Pancreas (tissue), 10 donors: ENCODE data around the gene PEPD. TPM values are rescaled to one million over a fixed set of nuclear protein-coding genes. Genes with fewer than 3 reads are reported as not detected.
"Not testable (repeated sequence)": the region's sequence is repeated elsewhere in the genome, so short reads cannot be mapped to it uniquely, and the experiment has no call there.

Experiments
- ATAC-seq, 4 donors: fragments of 200-7000 bp; cut with Tn5 transposase; one replicate each; pipeline versions ENCODE4 v1.8.0 to v1.9.1; 2020; ENCODE audit warnings: mild to moderate bottlenecking in 4 of 4, moderate library complexity in 4 of 4
- DNase-seq, 6 donors: peaks; one replicate each; pipeline ENCODE4 v3.0.0-alpha.2; 2020
- FAIRE-seq: peaks from 2 replicates; lab custom pipeline; 2012; peaks lifted over from hg19 to GRCh38; lab: Jason Lieb, UNC
- H3K27ac ChIP-seq, 4 donors: fragments of 200-600 bp; sonication (generic); 1 replicate in 3 of 4; 2 replicates in 1 of 4; pipeline versions ENCODE4 v1.5.0 to v1.8.0; 2020
- H3K27me3 ChIP-seq, 4 donors: fragments of 200-600 bp; one replicate each; pipeline ENCODE4 v1.8.0; 2021
- H3K36me3 ChIP-seq, 3 donors: fragments of 200-600 bp; sonication (generic) in 1 of 3; one replicate each; pipeline versions ENCODE4 v1.5.0 to v1.8.0; 2020 to 2021
- H3K4me1 ChIP-seq, 3 donors: fragments of 200-600 bp; one replicate each; pipeline ENCODE4 v1.8.0; 2021
- H3K4me3 ChIP-seq, 4 donors: fragments of 200-600 bp; sonication (generic) in 2 of 4; one replicate each; pipeline versions ENCODE4 v1.5.0 to v1.8.0; 2020 to 2021
- H3K9me3 ChIP-seq, 4 donors: fragments of 200-600 bp; one replicate each; pipeline ENCODE4 v1.8.0; 2021
- WGBS, 2 donors: extraction: QIAGEN DNeasy Blood & Tissue Kit; methylation state at CpG; one replicate each; pipeline ENCODE4 v1.1.7; 2013; 5-methylcytosine and 5-hydroxymethylcytosine counted together
- intact Hi-C, 3 donors: fragments of 100-400 bp; cut with DNase I; formaldehyde crosslinking; loops; one replicate each; pipeline versions ENCODE4 v1.11.1 to v1.14.2; 2022
- polyA plus RNA-seq, 2 donors: library from polyadenylated mRNA; stranded (reverse); fragments of 200-250 nt; gene quantifications; one replicate each; pipeline ENCODE4 v1.2.3, GENCODE V29; 2013
- total RNA-seq, 6 donors: library from RNA; stranded (reverse); fragmentation: NEBNext Ultra II Directional in 4 of 6; extraction: Animal tissue kit (Norgen Biotek cat#: 25700) in 4 of 6; gene quantifications; one replicate each; pipeline versions ENCODE4 v1.2.1 to v1.2.4, GENCODE V29; 2021 to 2023
- TF ChIP-seq, protein P1 (sequence below), 4 donors: fragments of 200-600 bp; sonication (generic) in 3 of 4; IDR thresholded peaks; one replicate each; pipeline versions ENCODE4 v1.5.0 to v1.8.0; 2021; ENCODE audit warnings: antibody characterized with exemption in 4 of 4
- donor health status: healthy with polysubstance abuse.
- donor health status: DM: no; HTN: no; CAD: no; lungs with moderate emphysema.
- donor health status: DM: no; HTN: no; CAD: no.
- donor health status: control.
- donor health status: control.
- donor health status: Bipolar disorder and iron deficiency.
- donor health status: DM: yes; HTN: yes; CAD: no.
- donor health status: DM: no; HTN: no; CAD: no.
- donor health status: DM: no; HTN: no; CAD: no.
- donor health status: DM: yes; HTN: yes; CAD: no.

Gene PEPD
- total and polyA plus RNA-seq, 8 donors = 13.7 to 36.1 (median 22.5) TPM

DNA sequence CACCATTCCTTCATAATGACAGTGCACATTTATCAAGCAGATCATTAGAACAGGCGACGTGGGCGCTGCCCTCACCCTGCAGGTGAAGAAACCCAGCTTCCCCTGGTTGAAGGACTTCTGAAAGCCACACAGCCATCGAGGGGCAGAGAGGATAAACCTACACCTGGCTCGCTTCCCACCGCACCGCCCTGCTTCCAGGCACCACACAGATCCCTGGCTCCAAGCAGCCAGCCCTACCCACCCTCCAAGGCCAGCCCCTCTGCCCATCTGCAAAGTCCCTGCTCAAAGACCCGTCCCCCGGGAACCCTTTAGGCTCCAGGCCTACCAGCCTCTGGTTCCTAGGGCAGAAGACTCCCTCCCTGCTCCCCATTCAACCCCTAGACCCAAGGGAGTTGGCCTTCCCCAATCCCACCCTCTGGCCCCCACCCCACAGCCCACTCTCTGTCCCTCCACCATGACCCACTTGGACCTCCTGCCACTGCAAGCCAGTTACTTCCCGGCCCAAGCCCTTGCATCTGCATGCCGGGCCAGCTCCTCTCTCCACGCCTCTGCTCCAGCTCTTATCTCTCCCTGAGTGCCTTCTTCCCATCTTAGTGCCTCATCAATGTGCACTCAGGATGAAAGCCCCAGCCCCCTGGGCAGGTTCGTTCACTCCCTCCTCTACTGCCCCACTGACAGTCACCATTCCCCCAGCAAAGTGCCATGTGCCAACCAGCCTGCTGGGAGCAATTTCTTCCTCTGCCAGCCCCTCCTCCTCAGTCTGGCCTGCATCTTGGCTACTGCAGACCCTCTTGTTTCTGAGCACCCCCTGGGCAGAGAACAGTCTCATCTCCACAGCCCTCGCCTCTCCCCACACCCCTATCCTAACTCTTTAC lies 28.0 kb downstream of the PEPD start:
- no peak for ATAC-seq
- H3K4me3 ChIP-seq = no peak overlapping the region
- peak in 2 of 6 donors; percentile 28 to 37 for DNase-seq
- H3K9me3 ChIP-seq = no peaks in the 10 kb centered on the region
- no peaks in the 10 kb centered on the region for H3K27me3 ChIP-seq
- TF ChIP-seq, protein P1, sequence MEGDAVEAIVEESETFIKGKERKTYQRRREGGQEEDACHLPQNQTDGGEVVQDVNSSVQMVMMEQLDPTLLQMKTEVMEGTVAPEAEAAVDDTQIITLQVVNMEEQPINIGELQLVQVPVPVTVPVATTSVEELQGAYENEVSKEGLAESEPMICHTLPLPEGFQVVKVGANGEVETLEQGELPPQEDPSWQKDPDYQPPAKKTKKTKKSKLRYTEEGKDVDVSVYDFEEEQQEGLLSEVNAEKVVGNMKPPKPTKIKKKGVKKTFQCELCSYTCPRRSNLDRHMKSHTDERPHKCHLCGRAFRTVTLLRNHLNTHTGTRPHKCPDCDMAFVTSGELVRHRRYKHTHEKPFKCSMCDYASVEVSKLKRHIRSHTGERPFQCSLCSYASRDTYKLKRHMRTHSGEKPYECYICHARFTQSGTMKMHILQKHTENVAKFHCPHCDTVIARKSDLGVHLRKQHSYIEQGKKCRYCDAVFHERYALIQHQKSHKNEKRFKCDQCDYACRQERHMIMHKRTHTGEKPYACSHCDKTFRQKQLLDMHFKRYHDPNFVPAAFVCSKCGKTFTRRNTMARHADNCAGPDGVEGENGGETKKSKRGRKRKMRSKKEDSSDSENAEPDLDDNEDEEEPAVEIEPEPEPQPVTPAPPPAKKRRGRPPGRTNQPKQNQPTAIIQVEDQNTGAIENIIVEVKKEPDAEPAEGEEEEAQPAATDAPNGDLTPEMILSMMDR (IDR thresholded peaks at IDR 0.05) = no peak
- no peak overlapping the region for H3K27ac ChIP-seq
- FAIRE-seq = no peak
- H3K4me1 ChIP-seq = no peaks in the 10 kb centered on the region
- intact Hi-C loops = no loop called here
- H3K36me3 ChIP-seq = no peaks in the 10 kb centered on the region
- 86 to 91% methylated on average over 14 of the region's 14 CpGs for WGBS, 2 donors

DNA sequence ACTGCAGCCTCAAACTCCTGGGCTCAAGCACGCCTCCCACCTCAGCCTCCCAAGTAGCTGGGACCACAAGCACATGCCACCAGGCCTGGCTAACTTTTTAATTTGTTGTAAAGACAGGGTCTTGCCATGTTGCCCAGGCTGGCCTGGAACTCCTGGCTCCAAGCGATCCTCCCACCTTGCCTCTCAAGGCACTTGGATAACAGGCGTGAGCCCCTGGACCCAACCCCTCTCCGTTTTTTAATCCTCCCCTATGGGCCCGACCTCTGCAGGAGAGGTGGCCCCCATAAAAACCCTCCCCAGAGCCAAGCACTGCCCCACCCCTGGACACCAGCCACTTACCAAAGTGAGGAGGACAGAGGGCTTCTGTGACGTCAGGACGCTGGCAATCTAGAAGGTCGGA lies 28.6 kb downstream of the PEPD start:
- ATAC-seq = no peak
- intact Hi-C loops = no loop called here

DNA sequence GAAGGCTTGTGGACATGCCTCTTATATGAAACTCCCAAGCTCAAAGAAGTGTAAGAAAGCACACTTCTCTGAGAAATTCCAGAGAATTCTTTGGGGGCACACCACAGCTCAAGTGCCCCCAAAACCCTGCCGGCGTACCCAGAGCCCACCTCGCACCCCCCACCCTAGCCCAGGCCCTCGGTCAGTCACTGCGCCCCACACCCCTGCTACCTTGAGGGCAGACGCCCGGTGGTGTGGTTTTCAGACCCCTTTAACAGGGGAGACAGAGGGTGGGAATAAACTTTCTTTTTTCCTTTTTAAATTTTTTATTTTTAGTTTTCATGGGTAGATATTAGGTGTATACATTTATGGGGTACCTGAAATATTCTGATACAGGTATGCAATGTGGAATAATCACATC lies 29.5 kb downstream of the PEPD start:
- 93 to 95% methylated on average over 7 of the region's 7 CpGs for WGBS, 2 donors

More for the DNA sequence above, 28.6 kb downstream of the PEPD start:
- no peaks in the 10 kb centered on the region for H3K9me3 ChIP-seq
- WGBS, 2 donors = 85 to 96% methylated on average over 8 of the region's 8 CpGs
- H3K27ac ChIP-seq = no peak overlapping the region
- no peaks in the 10 kb centered on the region for H3K27me3 ChIP-seq
- TF ChIP-seq, protein P1 (IDR thresholded peaks at IDR 0.05) = no peak
- no peak for FAIRE-seq
- H3K4me3 ChIP-seq = no peak overlapping the region
- DNase-seq = peak in 2 of 6 donors; percentile 16
- no peaks in the 10 kb centered on the region for H3K4me1 ChIP-seq
- H3K36me3 ChIP-seq = no peaks in the 10 kb centered on the region

DNA sequence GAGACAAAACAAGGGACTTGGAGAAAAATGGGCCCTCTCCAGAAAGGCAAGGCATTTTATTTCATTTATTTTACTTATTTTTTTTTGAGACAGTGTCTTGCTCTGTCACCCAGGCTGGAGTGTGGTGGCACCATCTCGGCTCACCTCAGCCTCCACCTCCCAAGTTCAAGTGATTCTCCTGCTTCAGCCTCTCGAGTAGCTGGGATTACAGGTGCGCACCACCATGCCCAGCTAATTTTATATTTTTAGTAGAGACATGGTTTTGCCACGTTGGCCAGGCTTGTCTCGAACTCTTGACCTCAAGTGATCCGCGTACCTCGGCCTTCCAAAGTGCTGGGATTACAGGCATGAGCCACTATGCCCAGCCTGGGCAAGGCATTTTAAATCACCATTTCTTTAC lies 31.0 kb downstream of the PEPD start:
- H3K4me1 ChIP-seq, H3K4me3 ChIP-seq, FAIRE-seq, H3K27ac ChIP-seq, H3K27me3 ChIP-seq, H3K36me3 ChIP-seq, ATAC-seq, H3K9me3 ChIP-seq, intact Hi-C loops: not testable (repeated sequence)
- peak in 2 of 6 donors; percentile 12 to 19 for DNase-seq
- 92 to 93% methylated on average over 8 of the region's 8 CpGs for WGBS, 2 donors

More for the DNA sequence above, 29.5 kb downstream of the PEPD start:
- DNase-seq = peak in 2 of 6 donors; percentile 19 to 40
- Histone ChIP-seq H3K4me3 (no peak overlapping the region), H3K27me3 (no peaks in the 10 kb centered on the region), H3K9me3 (no peaks in the 10 kb centered on the region), H3K36me3 (no peaks in the 10 kb centered on the region), H3K27ac (no peak overlapping the region), H3K4me1 (no peaks in the 10 kb centered on the region)
- ATAC-seq = no peak
- intact Hi-C loops = no loop called here
- FAIRE-seq = no peak
- TF ChIP-seq, protein P1 (IDR thresholded peaks at IDR 0.05) = no peak

DNA sequence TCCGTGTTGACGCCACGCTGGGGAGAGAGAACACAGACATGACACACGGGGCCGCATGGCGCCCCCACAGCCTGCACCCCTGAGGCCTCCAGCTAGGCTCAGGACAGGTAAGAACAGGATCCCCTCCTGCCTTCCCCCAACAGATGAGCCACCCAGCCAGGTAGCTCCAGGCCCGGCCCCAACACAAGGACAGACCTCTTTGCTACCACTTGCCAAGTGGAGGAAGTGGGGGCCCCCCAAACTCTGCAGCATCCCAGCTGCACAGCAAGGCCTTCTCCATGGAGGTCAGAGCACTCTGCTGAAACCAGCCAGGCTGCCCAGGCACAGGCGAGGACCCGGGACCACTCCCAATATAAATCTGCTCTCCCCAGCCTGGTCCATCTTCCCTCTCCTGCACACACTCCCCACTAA lies 31.5 kb downstream of the PEPD start:
- Histone ChIP-seq H3K27ac (no peak overlapping the region), H3K36me3 (no peaks in the 10 kb centered on the region), H3K27me3 (no peaks in the 10 kb centered on the region), H3K9me3 (no peaks in the 10 kb centered on the region), H3K4me1 (no peaks in the 10 kb centered on the region), H3K4me3 (no peak overlapping the region)
- intact Hi-C loops = no loop called here
- DNase-seq (peak in 2 of 6 donors; percentile 39 to 45), FAIRE-seq (no peak), ATAC-seq (no peak)
- WGBS, 2 donors = 89 to 90% methylated on average over 9 of the region's 9 CpGs
- TF ChIP-seq, protein P1 (IDR thresholded peaks at IDR 0.05) = no peak
